ENCODE results near the gene MVB12B. TPM values are rescaled to one million over a fixed set of nuclear protein-coding genes. Genes with fewer than 3 reads are reported as not detected.
A peak's percentile ranks its signal among the peaks of the same experiment; 100 is the strongest.

The MVB12B gene
- total RNA-seq, 1 experiment from 2014 or later = 5.8 TPM

DNA sequence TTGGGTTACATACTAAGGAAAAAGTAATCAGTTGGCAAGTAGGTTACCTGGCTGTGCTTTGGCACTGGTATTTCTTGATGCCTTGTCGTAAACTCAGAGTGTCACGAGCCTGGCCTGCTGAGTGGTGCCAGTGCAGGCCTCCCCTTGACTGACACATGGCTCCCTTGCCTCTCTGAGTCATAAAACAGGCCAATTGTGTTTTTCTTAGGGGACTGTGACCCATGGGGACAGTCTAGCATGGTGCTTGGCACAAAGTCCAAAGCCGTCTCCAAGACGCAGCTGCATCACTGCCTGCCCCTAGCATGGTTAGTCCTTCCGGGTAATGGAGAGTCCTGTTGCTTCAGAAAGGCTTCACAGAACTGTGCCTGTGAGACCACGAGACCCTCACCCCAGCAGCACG is 132.5 kb downstream of the MVB12B start:
- Histone ChIP-seq H2BK120ac (ENCODE audit: low read depth, low read length, poor library complexity, severe bottlenecking) (no peak overlapping the region), H2BK12ac (ENCODE audit: insufficient read length, low read depth, low read length) (no peak overlapping the region), H4K8ac (replicated peaks; ENCODE audit: insufficient read length, low read depth, low read length) (no peak overlapping the region), H2BK15ac (ENCODE audit: low read depth, low read length) (no peak overlapping the region), H3K79me2 (ENCODE audit: insufficient read depth, low read length) (no peaks in the 10 kb centered on the region), H3K23ac (ENCODE audit: insufficient read length, low read depth, low read length) (no peak overlapping the region), H3K27ac (ENCODE audit: insufficient read length, low read depth, low read length) (no peak overlapping the region), H3K9me3 (ENCODE audit: control insufficient read depth, low read depth, low read length) (no peaks in the 10 kb centered on the region), H3K4me2 (ENCODE audit: insufficient read depth, insufficient read length, low read length) (no peak overlapping the region), H2BK5ac (ENCODE audit: insufficient read length, low read length) (no peak overlapping the region), H3K56ac (ENCODE audit: insufficient read length, low read depth, low read length) (no peak overlapping the region), H4K20me1 (ENCODE audit: control insufficient read depth, insufficient read depth, insufficient read length) (no peaks in the 10 kb centered on the region), H3K14ac (ENCODE audit: insufficient read depth, low read length) (no peak overlapping the region), H3K79me1 (ENCODE audit: insufficient read depth, low read depth, low read length, poor library complexity, severe bottlenecking) (no peaks in the 10 kb centered on the region), H3K23me2 (ENCODE audit: insufficient read length, low read depth, low read length, poor library complexity, severe bottlenecking) (no peaks in the 10 kb centered on the region), H3K18ac (ENCODE audit: insufficient read length, low read depth, low read length) (no peak overlapping the region), H2AFZ (ENCODE audit: low read length) (no peak overlapping the region), H2AK5ac (ENCODE audit: insufficient read length, low read length) (no peak overlapping the region), H3K4ac (ENCODE audit: low read depth, low read length) (no peak overlapping the region), H3K9ac (ENCODE audit: extremely low read depth, insufficient read length, low read length) (no peak overlapping the region), H4K91ac (ENCODE audit: insufficient read length, low read depth, low read length) (no peak overlapping the region), H2BK20ac (ENCODE audit: low read depth, low read length, poor library complexity, severe bottlenecking) (no peak overlapping the region), H3K4me1 (ENCODE audit: insufficient read depth, low read length) (no peaks in the 10 kb centered on the region; the same call in 1 of the 2 replicates), H3T11ph (ENCODE audit: low read length) (no peak overlapping the region), H4K5ac (ENCODE audit: insufficient read length, low read depth, low read length) (no peak overlapping the region), H3K27me3 (ENCODE audit: insufficient read depth, low read length) (no peaks in the 10 kb centered on the region)
- TF ChIP-seq, protein P1, sequence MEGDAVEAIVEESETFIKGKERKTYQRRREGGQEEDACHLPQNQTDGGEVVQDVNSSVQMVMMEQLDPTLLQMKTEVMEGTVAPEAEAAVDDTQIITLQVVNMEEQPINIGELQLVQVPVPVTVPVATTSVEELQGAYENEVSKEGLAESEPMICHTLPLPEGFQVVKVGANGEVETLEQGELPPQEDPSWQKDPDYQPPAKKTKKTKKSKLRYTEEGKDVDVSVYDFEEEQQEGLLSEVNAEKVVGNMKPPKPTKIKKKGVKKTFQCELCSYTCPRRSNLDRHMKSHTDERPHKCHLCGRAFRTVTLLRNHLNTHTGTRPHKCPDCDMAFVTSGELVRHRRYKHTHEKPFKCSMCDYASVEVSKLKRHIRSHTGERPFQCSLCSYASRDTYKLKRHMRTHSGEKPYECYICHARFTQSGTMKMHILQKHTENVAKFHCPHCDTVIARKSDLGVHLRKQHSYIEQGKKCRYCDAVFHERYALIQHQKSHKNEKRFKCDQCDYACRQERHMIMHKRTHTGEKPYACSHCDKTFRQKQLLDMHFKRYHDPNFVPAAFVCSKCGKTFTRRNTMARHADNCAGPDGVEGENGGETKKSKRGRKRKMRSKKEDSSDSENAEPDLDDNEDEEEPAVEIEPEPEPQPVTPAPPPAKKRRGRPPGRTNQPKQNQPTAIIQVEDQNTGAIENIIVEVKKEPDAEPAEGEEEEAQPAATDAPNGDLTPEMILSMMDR (conservative IDR thresholded peaks at IDR 0.05) = no peak
- H3K36me3 Mint-ChIP-seq (ENCODE audit: insufficient read depth in 1 of 3, low read depth in 3 of 3) = no peaks in the 10 kb centered on the region
- H3K9me3 Mint-ChIP-seq = no peaks in the 10 kb centered on the region
- DNase-seq = no peak
- WGBS (ENCODE audit: extremely low coverage, insufficient read length, low lambda C conversion rate) = no CpG with 5 or more reads among the region's 7 CpGs
- peak overlapping the region in 1 of 3 experiments; percentile 44; a peak in 1 of 7 replicates for H3K27ac Mint-ChIP-seq
- no peaks in the 10 kb centered on the region for H3K27me3 Mint-ChIP-seq (ENCODE audit: low read depth)
- H3K4me1 Mint-ChIP-seq = peaks cover 7 to 13% of the 10 kb centered on the region in 2 experiments
- no peak overlapping the region for H3K4me3 Mint-ChIP-seq
